Parathyroid adenoma (tissue), 2 donors: ENCODE data around the gene PDE10A.

Experiments
- H2AFZ ChIP-seq: fragments of 300-600 bp; sonication (generic); one replicate; pipeline ENCODE4 v1.7.0; 2017; ENCODE audit warnings: antibody characterized with exemption, mild to moderate bottlenecking
- H3K27ac ChIP-seq: fragments of 300-600 bp; sonication (generic); one replicate; pipeline ENCODE4 v1.7.0; 2017
- H3K27me3 ChIP-seq: fragments of 300-600 bp; sonication (generic); one replicate; pipeline ENCODE4 v1.7.0; 2017; ENCODE audit warnings: low read length; ENCODE audit not compliant: control insufficient read depth, insufficient read depth
- H3K36me3 ChIP-seq: fragments of 300-600 bp; sonication (generic); one replicate; pipeline ENCODE4 v1.7.0; 2017; ENCODE audit warnings: low read length; ENCODE audit not compliant: control insufficient read depth, insufficient read depth
- H3K4me1 ChIP-seq: fragments of 300-600 bp; sonication (generic); one replicate; pipeline ENCODE4 v1.7.0; 2017; ENCODE audit warnings: control low read depth
- H3K4me2 ChIP-seq: fragments of 300-600 bp; sonication (generic); one replicate; pipeline ENCODE4 v1.7.0; 2017; ENCODE audit warnings: low read length
- H3K4me3 ChIP-seq: fragments of 300-600 bp; sonication (generic); one replicate; pipeline ENCODE4 v1.7.0; 2017; ENCODE audit warnings: low read depth, low read length
- H3K79me2 ChIP-seq: fragments of 300-600 bp; sonication (generic); one replicate; pipeline ENCODE4 v1.7.0; 2017; ENCODE audit warnings: control low read depth
- H3K9ac ChIP-seq: fragments of 300-600 bp; sonication (generic); one replicate; pipeline ENCODE4 v1.7.0; 2017; ENCODE audit warnings: mild to moderate bottlenecking
- H3K9me3 ChIP-seq: fragments of 300-600 bp; sonication (generic); one replicate; pipeline ENCODE4 v1.7.0; 2017; ENCODE audit warnings: low read length; ENCODE audit not compliant: control insufficient read depth
- CTCF ChIP-seq: fragments of 300-600 bp; sonication (generic); IDR thresholded peaks from one replicate; pipeline ENCODE4 v1.7.0; 2017; ENCODE audit warnings: antibody characterized with exemption, mild to moderate bottlenecking
- donor health status: primary hyperparathyroidism.

Gene PDE10A

GRCh38 chr6:165605901-165606739, 56.9 kb downstream of the PDE10A start:
- Histone ChIP-seq H3K27ac (no peak overlapping the region), H3K79me2 (no peaks in the 10 kb centered on the region), H3K4me3 (no peak overlapping the region), H2AFZ (no peak overlapping the region), H3K4me1 (no peaks in the 10 kb centered on the region), H3K36me3 (no peaks in the 10 kb centered on the region), H3K9me3 (no peaks in the 10 kb centered on the region), H3K9ac (no peak overlapping the region), H3K27me3 (no peaks in the 10 kb centered on the region), H3K4me2 (no peak overlapping the region)
- no peak for TF ChIP-seq CTCF

- Histone ChIP-seq H3K79me2 (no peaks in the 10 kb centered on the region), H3K36me3 (no peaks in the 10 kb centered on the region), H3K4me2 (no peak overlapping the region), H3K9ac (no peak overlapping the region), H3K4me3 (no peak overlapping the region), H3K27ac (no peak overlapping the region), H3K27me3 (no peaks in the 10 kb centered on the region), H2AFZ (no peak overlapping the region), H3K9me3 (no peaks in the 10 kb centered on the region), H3K4me1 (no peaks in the 10 kb centered on the region)
- no peak for TF ChIP-seq CTCF
These were observed 57.7 kb downstream of the PDE10A start for GRCh38 chr6:165605182-165605875.

- no peaks in the 10 kb centered on the region for H3K79me2 ChIP-seq
- no peaks in the 10 kb centered on the region for H3K27me3 ChIP-seq
- H3K4me1 ChIP-seq = no peaks in the 10 kb centered on the region
- no peak overlapping the region for H2AFZ ChIP-seq
- TF ChIP-seq CTCF = no peak
- H3K4me3 ChIP-seq = no peak overlapping the region
- H3K36me3 ChIP-seq = no peaks in the 10 kb centered on the region
- no peak overlapping the region for H3K27ac ChIP-seq
- no peak overlapping the region for H3K9ac ChIP-seq
- H3K9me3 ChIP-seq = no peaks in the 10 kb centered on the region
- no peak overlapping the region for H3K4me2 ChIP-seq
These were observed 60.8 kb downstream of the PDE10A start for GRCh38 chr6:165602291-165602690.

- Histone ChIP-seq H3K9ac (no peak overlapping the region), H3K27ac (no peak overlapping the region), H2AFZ (no peak overlapping the region), H3K4me3 (no peak overlapping the region), H3K79me2 (no peaks in the 10 kb centered on the region), H3K27me3 (no peaks in the 10 kb centered on the region), H3K36me3 (no peaks in the 10 kb centered on the region), H3K4me2 (no peak overlapping the region), H3K4me1 (no peaks in the 10 kb centered on the region), H3K9me3 (no peaks in the 10 kb centered on the region)
- no peak for TF ChIP-seq CTCF
These were observed 62.4 kb downstream of the PDE10A start for GRCh38 chr6:165600606-165601005.
